ENCODE data around the gene DCAF8. TPM values are rescaled to one million over a fixed set of nuclear protein-coding genes. Genes with fewer than 3 reads are reported as not detected.

DCAF8 gene
- total RNA-seq, 1 experiment from 2014 or later = 143 TPM

- H3K9me3 Mint-ChIP-seq = no peaks in the 10 kb centered on the region
- TF ChIP-seq, protein P1, sequence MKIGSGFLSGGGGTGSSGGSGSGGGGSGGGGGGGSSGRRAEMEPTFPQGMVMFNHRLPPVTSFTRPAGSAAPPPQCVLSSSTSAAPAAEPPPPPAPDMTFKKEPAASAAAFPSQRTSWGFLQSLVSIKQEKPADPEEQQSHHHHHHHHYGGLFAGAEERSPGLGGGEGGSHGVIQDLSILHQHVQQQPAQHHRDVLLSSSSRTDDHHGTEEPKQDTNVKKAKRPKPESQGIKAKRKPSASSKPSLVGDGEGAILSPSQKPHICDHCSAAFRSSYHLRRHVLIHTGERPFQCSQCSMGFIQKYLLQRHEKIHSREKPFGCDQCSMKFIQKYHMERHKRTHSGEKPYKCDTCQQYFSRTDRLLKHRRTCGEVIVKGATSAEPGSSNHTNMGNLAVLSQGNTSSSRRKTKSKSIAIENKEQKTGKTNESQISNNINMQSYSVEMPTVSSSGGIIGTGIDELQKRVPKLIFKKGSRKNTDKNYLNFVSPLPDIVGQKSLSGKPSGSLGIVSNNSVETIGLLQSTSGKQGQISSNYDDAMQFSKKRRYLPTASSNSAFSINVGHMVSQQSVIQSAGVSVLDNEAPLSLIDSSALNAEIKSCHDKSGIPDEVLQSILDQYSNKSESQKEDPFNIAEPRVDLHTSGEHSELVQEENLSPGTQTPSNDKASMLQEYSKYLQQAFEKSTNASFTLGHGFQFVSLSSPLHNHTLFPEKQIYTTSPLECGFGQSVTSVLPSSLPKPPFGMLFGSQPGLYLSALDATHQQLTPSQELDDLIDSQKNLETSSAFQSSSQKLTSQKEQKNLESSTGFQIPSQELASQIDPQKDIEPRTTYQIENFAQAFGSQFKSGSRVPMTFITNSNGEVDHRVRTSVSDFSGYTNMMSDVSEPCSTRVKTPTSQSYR (CRISPR knock-in tag; IDR thresholded peaks at IDR 0.05) = no peak
- TF ChIP-seq, protein P2, sequence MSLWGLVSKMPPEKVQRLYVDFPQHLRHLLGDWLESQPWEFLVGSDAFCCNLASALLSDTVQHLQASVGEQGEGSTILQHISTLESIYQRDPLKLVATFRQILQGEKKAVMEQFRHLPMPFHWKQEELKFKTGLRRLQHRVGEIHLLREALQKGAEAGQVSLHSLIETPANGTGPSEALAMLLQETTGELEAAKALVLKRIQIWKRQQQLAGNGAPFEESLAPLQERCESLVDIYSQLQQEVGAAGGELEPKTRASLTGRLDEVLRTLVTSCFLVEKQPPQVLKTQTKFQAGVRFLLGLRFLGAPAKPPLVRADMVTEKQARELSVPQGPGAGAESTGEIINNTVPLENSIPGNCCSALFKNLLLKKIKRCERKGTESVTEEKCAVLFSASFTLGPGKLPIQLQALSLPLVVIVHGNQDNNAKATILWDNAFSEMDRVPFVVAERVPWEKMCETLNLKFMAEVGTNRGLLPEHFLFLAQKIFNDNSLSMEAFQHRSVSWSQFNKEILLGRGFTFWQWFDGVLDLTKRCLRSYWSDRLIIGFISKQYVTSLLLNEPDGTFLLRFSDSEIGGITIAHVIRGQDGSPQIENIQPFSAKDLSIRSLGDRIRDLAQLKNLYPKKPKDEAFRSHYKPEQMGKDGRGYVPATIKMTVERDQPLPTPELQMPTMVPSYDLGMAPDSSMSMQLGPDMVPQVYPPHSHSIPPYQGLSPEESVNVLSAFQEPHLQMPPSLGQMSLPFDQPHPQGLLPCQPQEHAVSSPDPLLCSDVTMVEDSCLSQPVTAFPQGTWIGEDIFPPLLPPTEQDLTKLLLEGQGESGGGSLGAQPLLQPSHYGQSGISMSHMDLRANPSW (CRISPR knock-in tag; conservative IDR thresholded peaks at IDR 0.05; ENCODE audit: low read depth) = no peak
- TF ChIP-seq CREM (CRISPR knock-in tag; IDR thresholded peaks at IDR 0.05) (no peak), TP53 (CRISPR knock-in tag; IDR thresholded peaks at IDR 0.05) (no peak), TEAD1 (CRISPR knock-in tag; IDR thresholded peaks at IDR 0.05) (no peak), E2F5 (CRISPR knock-in tag; IDR thresholded peaks at IDR 0.05) (no peak), SOX15 (CRISPR knock-in tag; IDR thresholded peaks at IDR 0.05) (no peak), MXD4 (CRISPR knock-in tag; IDR thresholded peaks at IDR 0.05; ENCODE audit: borderline replicate concordance) (no peak), ZNF671 (CRISPR knock-in tag; IDR thresholded peaks at IDR 0.05) (no peak), FOXJ3 (CRISPR knock-in tag; IDR thresholded peaks at IDR 0.05; ENCODE audit: borderline replicate concordance) (no peak), MLX (CRISPR knock-in tag; IDR thresholded peaks at IDR 0.05) (no peak), CDX4 (CRISPR knock-in tag; IDR thresholded peaks at IDR 0.05; ENCODE audit: borderline replicate concordance) (no peak), NR3C1 (CRISPR knock-in tag; conservative IDR thresholded peaks at IDR 0.05; ENCODE audit: low read depth) (no peak), CTCF (IDR thresholded peaks at IDR 0.05) (no peak)
- TF ChIP-seq, protein P3, sequence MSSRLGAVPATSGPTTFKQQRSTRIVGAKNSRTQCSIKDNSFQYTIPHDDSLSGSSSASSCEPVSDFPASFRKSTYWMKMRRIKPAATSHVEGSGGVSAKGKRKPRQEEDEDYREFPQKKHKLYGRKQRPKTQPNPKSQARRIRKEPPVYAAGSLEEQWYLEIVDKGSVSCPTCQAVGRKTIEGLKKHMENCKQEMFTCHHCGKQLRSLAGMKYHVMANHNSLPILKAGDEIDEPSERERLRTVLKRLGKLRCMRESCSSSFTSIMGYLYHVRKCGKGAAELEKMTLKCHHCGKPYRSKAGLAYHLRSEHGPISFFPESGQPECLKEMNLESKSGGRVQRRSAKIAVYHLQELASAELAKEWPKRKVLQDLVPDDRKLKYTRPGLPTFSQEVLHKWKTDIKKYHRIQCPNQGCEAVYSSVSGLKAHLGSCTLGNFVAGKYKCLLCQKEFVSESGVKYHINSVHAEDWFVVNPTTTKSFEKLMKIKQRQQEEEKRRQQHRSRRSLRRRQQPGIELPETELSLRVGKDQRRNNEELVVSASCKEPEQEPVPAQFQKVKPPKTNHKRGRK (CRISPR knock-in tag; IDR thresholded peaks at IDR 0.05; ENCODE audit: borderline replicate concordance) = no peak
- TF ChIP-seq, protein P4, sequence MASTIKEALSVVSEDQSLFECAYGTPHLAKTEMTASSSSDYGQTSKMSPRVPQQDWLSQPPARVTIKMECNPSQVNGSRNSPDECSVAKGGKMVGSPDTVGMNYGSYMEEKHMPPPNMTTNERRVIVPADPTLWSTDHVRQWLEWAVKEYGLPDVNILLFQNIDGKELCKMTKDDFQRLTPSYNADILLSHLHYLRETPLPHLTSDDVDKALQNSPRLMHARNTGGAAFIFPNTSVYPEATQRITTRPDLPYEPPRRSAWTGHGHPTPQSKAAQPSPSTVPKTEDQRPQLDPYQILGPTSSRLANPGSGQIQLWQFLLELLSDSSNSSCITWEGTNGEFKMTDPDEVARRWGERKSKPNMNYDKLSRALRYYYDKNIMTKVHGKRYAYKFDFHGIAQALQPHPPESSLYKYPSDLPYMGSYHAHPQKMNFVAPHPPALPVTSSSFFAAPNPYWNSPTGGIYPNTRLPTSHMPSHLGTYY (CRISPR knock-in tag; IDR thresholded peaks at IDR 0.05) = no peak
- TF ChIP-seq, protein P5, sequence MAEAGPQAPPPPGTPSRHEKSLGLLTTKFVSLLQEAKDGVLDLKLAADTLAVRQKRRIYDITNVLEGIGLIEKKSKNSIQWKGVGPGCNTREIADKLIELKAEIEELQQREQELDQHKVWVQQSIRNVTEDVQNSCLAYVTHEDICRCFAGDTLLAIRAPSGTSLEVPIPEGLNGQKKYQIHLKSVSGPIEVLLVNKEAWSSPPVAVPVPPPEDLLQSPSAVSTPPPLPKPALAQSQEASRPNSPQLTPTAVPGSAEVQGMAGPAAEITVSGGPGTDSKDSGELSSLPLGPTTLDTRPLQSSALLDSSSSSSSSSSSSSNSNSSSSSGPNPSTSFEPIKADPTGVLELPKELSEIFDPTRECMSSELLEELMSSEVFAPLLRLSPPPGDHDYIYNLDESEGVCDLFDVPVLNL (CRISPR knock-in tag; IDR thresholded peaks at IDR 0.05; ENCODE audit: borderline replicate concordance, low read depth) = no peak
- TF ChIP-seq, protein P6, sequence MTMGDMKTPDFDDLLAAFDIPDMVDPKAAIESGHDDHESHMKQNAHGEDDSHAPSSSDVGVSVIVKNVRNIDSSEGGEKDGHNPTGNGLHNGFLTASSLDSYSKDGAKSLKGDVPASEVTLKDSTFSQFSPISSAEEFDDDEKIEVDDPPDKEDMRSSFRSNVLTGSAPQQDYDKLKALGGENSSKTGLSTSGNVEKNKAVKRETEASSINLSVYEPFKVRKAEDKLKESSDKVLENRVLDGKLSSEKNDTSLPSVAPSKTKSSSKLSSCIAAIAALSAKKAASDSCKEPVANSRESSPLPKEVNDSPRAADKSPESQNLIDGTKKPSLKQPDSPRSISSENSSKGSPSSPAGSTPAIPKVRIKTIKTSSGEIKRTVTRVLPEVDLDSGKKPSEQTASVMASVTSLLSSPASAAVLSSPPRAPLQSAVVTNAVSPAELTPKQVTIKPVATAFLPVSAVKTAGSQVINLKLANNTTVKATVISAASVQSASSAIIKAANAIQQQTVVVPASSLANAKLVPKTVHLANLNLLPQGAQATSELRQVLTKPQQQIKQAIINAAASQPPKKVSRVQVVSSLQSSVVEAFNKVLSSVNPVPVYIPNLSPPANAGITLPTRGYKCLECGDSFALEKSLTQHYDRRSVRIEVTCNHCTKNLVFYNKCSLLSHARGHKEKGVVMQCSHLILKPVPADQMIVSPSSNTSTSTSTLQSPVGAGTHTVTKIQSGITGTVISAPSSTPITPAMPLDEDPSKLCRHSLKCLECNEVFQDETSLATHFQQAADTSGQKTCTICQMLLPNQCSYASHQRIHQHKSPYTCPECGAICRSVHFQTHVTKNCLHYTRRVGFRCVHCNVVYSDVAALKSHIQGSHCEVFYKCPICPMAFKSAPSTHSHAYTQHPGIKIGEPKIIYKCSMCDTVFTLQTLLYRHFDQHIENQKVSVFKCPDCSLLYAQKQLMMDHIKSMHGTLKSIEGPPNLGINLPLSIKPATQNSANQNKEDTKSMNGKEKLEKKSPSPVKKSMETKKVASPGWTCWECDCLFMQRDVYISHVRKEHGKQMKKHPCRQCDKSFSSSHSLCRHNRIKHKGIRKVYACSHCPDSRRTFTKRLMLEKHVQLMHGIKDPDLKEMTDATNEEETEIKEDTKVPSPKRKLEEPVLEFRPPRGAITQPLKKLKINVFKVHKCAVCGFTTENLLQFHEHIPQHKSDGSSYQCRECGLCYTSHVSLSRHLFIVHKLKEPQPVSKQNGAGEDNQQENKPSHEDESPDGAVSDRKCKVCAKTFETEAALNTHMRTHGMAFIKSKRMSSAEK (CRISPR knock-in tag; IDR thresholded peaks at IDR 0.05; ENCODE audit: borderline replicate concordance) = no peak
- POLR2A ChIA-PET = no interaction called here
- peaks cover 73% of the 10 kb centered on the region for H3K36me3 Mint-ChIP-seq
- H3K4me3 Mint-ChIP-seq = no peak overlapping the region
- H3K4me1 Mint-ChIP-seq = peaks cover 18% of the 10 kb centered on the region
- ATAC-seq = no peak
- no peak overlapping the region; the same call in 1 of the 2 replicates for H3K27ac Mint-ChIP-seq
- CTCF ChIA-PET = interaction anchor here (0.5 to 1.7 kb wide), 3 partner anchors 23 to 54 kb away, joined by 3 to 14 read pairs (median 6); no protein-coding TSS in a partner anchor
- DNase-seq (ENCODE audit: low spot score) = no peak
- H3K27me3 Mint-ChIP-seq (ENCODE audit: low read depth) = no peaks in the 10 kb centered on the region
Observed at GRCh38 chr1:160216301-160216700, 46.0 kb downstream of the DCAF8 start.

All from WTC11 (cell line).